Heart right ventricle (tissue), 16 donors: ENCODE data around the gene CKLF. TPM values are rescaled to one million over a fixed set of nuclear protein-coding genes. Genes with fewer than 3 reads are reported as not detected.
"Not testable (repeated sequence)": the region's sequence is repeated elsewhere in the genome, so short reads cannot be mapped to it uniquely, and the experiment has no call there.

ENCODE experiments used
- ATAC-seq, 8 donors: fragments of 200-7000 bp; cut with Tn5 transposase; one replicate each; pipeline ENCODE4 v1.9.1; 2020; ENCODE audit warnings: mild to moderate bottlenecking in 8 of 8, moderate library complexity in 8 of 8, moderate number of reproducible peaks in 1 of 8
- DNase-seq, 2 donors: peaks; one replicate each; pipeline ENCODE4 v3.0.0-alpha.2; 2020
- H3K27ac ChIP-seq, 10 donors: fragments of 200-600 bp; sonication (generic) in 2 of 10; one replicate each; pipeline versions ENCODE4 v1.5.0 to v1.8.0; 2020 to 2022; ENCODE audit warnings: mild to moderate bottlenecking in 3 of 10
- H3K27me3 ChIP-seq, 7 donors: fragments of 200-600 bp; one replicate each; pipeline ENCODE4 v1.8.0; 2021 to 2022; ENCODE audit warnings: mild to moderate bottlenecking in 2 of 7
- H3K36me3 ChIP-seq, 9 donors: fragments of 200-600 bp; sonication (generic) in 1 of 9; one replicate each; pipeline versions ENCODE4 v1.5.0 to v1.8.0; 2020 to 2022; ENCODE audit warnings: mild to moderate bottlenecking in 2 of 9
- H3K4me1 ChIP-seq, 9 donors: fragments of 200-600 bp; sonication (generic) in 1 of 9; one replicate each; pipeline versions ENCODE4 v1.5.0 to v1.8.0; 2020 to 2022; ENCODE audit warnings: mild to moderate bottlenecking in 4 of 9
- H3K4me3 ChIP-seq, 10 donors: fragments of 200-600 bp; sonication (generic) in 2 of 10; one replicate each; pipeline versions ENCODE4 v1.5.0 to v1.8.0; 2020 to 2022; ENCODE audit warnings: mild to moderate bottlenecking in 7 of 10, moderate library complexity in 2 of 10
- H3K9me3 ChIP-seq, 11 donors: fragments of 200-600 bp in 10 of 11; sonication (generic) in 2 of 11; one replicate each; pipeline versions ENCODE4 v1.5.0 to v1.8.0; 2013 to 2022; ENCODE audit warnings: mild to moderate bottlenecking in 2 of 11, control low read depth in 1 of 11, moderate library complexity in 1 of 11
- WGBS, 2 donors: extraction: QIAGEN DNeasy Blood & Tissue Kit; methylation state at CpG; one replicate each; pipeline ENCODE4 v1.1.7; 2013; ENCODE audit warnings: inconsistent platforms in 1 of 2; 5-methylcytosine and 5-hydroxymethylcytosine counted together
- intact Hi-C, 10 donors: fragments of 100-400 bp; cut with DNase I; formaldehyde crosslinking; loops; one replicate each; pipeline versions ENCODE4 v1.11.1 to v1.14.2; 2022
- polyA plus RNA-seq, 2 donors: library from polyadenylated mRNA; stranded (reverse); fragments of 200-250 nt; gene quantifications; one replicate each; pipeline ENCODE4 v1.2.3, GENCODE V29; 2013
- total RNA-seq, 10 donors: library from RNA; stranded (reverse); fragmentation: NEBNext Ultra II Directional in 3 of 10; extraction: Animal tissue kit (Norgen Biotek cat#: 25700) in 3 of 10; gene quantifications; one replicate each; pipeline versions ENCODE4 v1.2.1 to v1.2.4, GENCODE V29; 2021 to 2023
- TF ChIP-seq, protein P1 (sequence below), 9 donors: fragments of 200-600 bp; sonication (generic) in 2 of 9; IDR thresholded peaks; one replicate each; pipeline versions ENCODE4 v1.5.0 to v1.8.0; 2021 to 2022; ENCODE audit warnings: antibody characterized with exemption in 9 of 9, mild to moderate bottlenecking in 5 of 9, moderate library complexity in 1 of 9
- donor health status: Arrhythmogenic right ventricular cardiomyopathy.
- donor health status: ischemic (EF 13 %, LVEDD 7.1; RV severe dilation, severe dysfunction).
- donor health status: healthy with polysubstance abuse.
- donor health status: DM: no; HTN: yes; CAD: no.
- donor health status: DM: no; HTN: no; CAD: no.
- donor health status: ischemic (EF 25% LVEDD 6.9; RV normal size, moderate dysfunction).
- donor health status: ischemic (EF 25% LVEDD 5.7; RV mildly dilated, moderate dysfunction).
- donor health status: healthy.
- donor health status: DM: yes; HTN: yes; CAD: no.
- donor health status: Ischemic cardiomyopathy.
- donor health status: ischemic (EF 35%, LVEDD 5.7; RV mildly dilated, moderate dysfunction).
- donor health status: nonischemic (EF 11% LVEDD 7.7; RV severe dilation, severe dysfunction).
- donor health status: DM: yes; HTN: yes; CAD: no.
- donor health status: PGD.
- donor health status: ischemic (EF 29% LVEDD 5.4; RV normal size, mild dysfunction).
- donor health status: nonischemic (EF 23%, LVEDD 6.1; RV moderate dilation, normal function).

CKLF gene
- total and polyA plus RNA-seq, 12 donors: 1.6 to 24.1 (median 6.8) TPM

DNA sequence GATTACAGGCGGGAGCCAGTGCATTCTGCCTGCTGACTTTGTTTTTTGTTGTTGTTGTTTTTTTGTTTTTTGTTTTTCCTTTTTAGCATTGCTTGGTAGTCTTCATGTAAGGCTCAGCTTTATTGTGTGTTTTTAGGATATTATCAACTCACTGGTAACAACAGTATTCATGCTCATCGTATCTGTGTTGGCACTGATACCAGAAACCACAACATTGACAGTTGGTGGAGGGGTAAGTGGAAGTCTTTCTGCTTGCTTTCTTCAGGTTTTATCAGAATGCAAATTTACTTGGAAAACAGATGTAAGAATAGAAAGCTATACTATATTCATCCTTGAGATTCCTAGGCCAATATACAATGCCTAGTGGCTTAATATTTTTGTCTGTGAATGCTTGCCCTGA, 10.6 kb downstream of the CKLF start:
- TF ChIP-seq, protein P1, sequence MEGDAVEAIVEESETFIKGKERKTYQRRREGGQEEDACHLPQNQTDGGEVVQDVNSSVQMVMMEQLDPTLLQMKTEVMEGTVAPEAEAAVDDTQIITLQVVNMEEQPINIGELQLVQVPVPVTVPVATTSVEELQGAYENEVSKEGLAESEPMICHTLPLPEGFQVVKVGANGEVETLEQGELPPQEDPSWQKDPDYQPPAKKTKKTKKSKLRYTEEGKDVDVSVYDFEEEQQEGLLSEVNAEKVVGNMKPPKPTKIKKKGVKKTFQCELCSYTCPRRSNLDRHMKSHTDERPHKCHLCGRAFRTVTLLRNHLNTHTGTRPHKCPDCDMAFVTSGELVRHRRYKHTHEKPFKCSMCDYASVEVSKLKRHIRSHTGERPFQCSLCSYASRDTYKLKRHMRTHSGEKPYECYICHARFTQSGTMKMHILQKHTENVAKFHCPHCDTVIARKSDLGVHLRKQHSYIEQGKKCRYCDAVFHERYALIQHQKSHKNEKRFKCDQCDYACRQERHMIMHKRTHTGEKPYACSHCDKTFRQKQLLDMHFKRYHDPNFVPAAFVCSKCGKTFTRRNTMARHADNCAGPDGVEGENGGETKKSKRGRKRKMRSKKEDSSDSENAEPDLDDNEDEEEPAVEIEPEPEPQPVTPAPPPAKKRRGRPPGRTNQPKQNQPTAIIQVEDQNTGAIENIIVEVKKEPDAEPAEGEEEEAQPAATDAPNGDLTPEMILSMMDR (IDR thresholded peaks at IDR 0.05): no peak
- intact Hi-C loops: no loop called here
- no peaks in the 10 kb centered on the region for H3K27me3 ChIP-seq
- ATAC-seq (no peak), DNase-seq (no peak)
- no peak overlapping the region for H3K27ac ChIP-seq
- 95 to 100% methylated on average over 2 of the region's 2 CpGs for WGBS, 2 donors
- peaks cover 0 to 99% (median 0%) of the 10 kb centered on the region in 9 donors for H3K36me3 ChIP-seq
- H3K9me3 ChIP-seq: peaks cover 0 to 4% (median 0%) of the 10 kb centered on the region in 11 donors
- peaks cover 0 to 37% (median 0%) of the 10 kb centered on the region in 9 donors for H3K4me1 ChIP-seq
- H3K4me3 ChIP-seq: no peak overlapping the region

DNA sequence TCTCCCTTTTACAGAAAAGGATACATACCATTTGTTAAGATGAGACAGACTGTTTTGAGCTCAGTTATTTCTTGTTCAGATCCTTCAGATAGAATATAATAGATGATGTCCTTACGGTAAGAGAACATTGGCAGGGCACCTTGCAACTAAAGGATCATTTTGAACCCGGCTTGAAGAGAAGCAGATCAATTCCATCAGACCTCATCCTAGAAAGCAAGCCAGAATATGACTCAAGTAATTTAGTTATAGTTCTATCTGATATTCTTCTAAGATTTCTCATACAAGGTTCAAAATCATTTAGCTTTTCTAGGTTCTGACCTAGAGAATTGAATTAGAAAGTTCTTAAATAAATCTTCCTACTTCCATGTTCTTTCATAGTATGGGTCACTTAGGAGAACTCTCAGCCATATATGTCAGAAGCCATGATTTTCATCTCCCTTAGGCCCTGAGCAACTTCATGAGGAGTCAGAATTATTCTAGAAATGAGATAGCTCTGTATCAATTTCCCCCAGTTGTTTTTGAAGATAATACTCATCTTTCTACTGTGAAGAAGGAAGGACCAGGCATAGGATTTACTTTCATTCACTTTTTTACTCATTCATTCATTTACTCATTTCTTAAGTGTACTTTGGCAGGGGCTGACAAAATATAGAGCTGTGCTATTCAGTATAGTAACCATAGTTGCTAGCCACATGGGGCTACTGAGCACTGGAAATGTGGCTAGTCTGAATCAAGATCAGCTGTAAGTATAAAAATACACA, 11.4 kb downstream of the CKLF start:
- intact Hi-C loops: no loop called here
- peaks cover 0 to 39% (median 0%) of the 10 kb centered on the region in 9 donors for H3K4me1 ChIP-seq
- DNase-seq (no peak), ATAC-seq (no peak)
- peaks cover 0 to 91% (median 0%) of the 10 kb centered on the region in 9 donors for H3K36me3 ChIP-seq
- TF ChIP-seq, protein P1 (IDR thresholded peaks at IDR 0.05): no peak
- H3K27ac ChIP-seq: no peak overlapping the region
- peaks cover 0 to 4% (median 0%) of the 10 kb centered on the region in 11 donors for H3K9me3 ChIP-seq
- H3K4me3 ChIP-seq: no peak overlapping the region
- 95% methylated on average over 2 of the region's 2 CpGs for WGBS, 2 donors
- H3K27me3 ChIP-seq: no peaks in the 10 kb centered on the region

DNA sequence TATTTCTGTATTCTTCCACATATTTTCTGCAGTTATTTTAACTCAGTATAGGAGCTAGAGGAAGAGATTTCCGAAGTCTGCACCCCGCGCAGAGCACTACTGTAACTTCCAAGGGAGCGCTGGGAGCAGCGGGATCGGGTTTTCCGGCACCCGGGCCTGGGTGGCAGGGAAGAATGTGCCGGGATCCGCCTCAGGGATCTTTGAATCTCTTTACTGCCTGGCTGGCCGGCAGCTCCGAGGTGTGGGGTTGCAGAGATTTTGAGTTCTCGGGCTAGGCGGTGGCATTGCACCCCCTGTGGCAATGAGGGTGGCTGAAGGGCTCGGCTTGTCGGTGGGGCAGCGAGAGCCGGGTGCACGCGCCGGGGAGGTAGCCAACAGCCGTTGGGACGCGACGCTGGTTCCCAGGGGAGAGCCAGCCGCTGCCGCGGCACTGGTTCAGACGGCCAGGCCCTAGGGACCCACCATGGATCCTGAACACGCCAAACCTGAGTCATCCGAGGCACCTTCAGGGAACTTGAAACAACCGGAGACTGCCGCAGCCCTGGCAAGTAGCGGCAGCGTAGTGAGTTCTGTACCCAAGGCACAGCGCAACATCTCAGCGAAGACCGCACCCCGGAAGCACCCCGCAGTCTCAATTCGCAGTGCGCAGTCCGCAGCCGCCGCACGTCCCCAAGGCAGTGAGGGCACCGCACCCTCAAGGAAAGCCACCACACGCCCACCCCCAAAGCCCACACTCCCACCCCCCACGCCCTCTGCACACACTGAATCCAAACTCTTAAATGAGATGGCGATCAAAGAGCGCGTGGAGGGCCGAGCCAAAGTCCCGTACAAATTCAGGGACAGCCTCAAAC, 13.9 kb downstream of the CKLF start, which contains the start of gene CMTM1:
CMTM1 (plus strand) TSS at position 389 of the 851 bp plus-strand sequence; CDS start at position 464, 75 bp downstream.
- intact Hi-C loops: no loop called here
- Histone ChIP-seq H3K9me3 (peaks cover 0 to 4% (median 0%) of the 10 kb centered on the region in 11 donors), H3K36me3 (peaks cover 0 to 67% (median 0%) of the 10 kb centered on the region in 9 donors), H3K27me3 (no peaks in the 10 kb centered on the region), H3K27ac (no peak within 1 kb of the TSS), H3K4me1 (peaks cover 0 to 43% (median 0%) of the 10 kb centered on the region in 9 donors), H3K4me3 (no peak within 1 kb of the TSS)
- ATAC-seq (no peak), DNase-seq (no peak)
- TF ChIP-seq, protein P1 (IDR thresholded peaks at IDR 0.05): no peak
- 93 to 95% methylated on average over 54 of the region's 54 CpGs for WGBS, 2 donors

DNA sequence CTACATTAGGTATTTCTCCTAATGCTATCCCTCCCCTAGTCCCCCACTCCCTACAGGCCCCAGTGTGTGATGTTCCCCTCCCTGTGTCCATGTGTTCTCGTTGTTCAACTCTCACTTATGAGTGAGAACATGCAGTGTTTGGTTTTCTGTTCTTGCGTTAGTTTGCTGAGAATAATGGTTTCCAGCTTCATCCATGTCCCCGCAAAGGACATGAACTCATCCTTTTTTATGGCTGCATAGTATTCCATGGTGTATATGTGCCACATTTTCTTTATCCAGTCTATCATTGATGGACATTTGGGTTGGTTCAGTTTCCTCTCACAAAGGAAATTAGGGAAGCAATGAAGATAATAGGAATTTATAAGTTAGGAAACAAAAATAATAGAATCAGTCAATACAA, 14.9 kb downstream of the CKLF start:
- H3K27me3 ChIP-seq, intact Hi-C loops, DNase-seq, H3K4me3 ChIP-seq, H3K27ac ChIP-seq, ATAC-seq, H3K9me3 ChIP-seq: not testable (repeated sequence)
- H3K4me1 ChIP-seq: peaks cover 0 to 33% (median 0%) of the 10 kb centered on the region in 9 donors
- 95 to 96% methylated on average over 3 of the region's 3 CpGs for WGBS, 2 donors
- H3K36me3 ChIP-seq: peaks cover 0 to 57% (median 0%) of the 10 kb centered on the region in 9 donors
